GM18526 (cell line): ENCODE results near the gene SMYD3.

ENCODE experiments used
- POLR2A ChIP-seq: IDR thresholded peaks from 3 replicates; pipeline ENCODE4 v1.6.1; 2011; ENCODE audit not compliant: insufficient read length; ENCODE audit errors: extremely low read depth

The SMYD3 gene

GRCh38 chr1:246004301-246004700, 502.8 kb downstream of the SMYD3 start:
- TF ChIP-seq POLR2A, result no peak

GRCh38 chr1:246003442-246003730, 503.7 kb downstream of the SMYD3 start:
- no peak for TF ChIP-seq POLR2A

- TF ChIP-seq POLR2A, result no peak
Observed at GRCh38 chr1:246002725-246003441, 504.2 kb downstream of the SMYD3 start.

DNA sequence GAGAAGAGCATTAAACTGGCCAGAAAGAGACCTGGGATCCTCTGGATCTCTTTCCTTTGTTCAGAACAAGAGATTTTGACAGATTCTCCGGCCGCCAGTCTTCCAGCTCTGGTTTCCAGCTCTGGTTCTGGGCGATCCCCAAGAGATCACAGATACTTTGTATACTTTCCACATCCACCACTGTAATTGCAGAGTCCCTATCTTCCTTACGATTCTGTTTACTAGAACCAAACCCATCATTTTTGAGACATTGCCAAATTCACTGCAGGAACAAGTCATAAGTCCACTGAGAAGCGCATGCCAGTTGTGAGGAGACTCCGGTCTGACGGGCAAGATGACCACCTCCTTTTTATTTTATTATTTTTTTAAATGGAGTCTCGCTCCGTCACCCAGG, 505.2 kb downstream of the SMYD3 start:
- TF ChIP-seq POLR2A, result no peak

DNA sequence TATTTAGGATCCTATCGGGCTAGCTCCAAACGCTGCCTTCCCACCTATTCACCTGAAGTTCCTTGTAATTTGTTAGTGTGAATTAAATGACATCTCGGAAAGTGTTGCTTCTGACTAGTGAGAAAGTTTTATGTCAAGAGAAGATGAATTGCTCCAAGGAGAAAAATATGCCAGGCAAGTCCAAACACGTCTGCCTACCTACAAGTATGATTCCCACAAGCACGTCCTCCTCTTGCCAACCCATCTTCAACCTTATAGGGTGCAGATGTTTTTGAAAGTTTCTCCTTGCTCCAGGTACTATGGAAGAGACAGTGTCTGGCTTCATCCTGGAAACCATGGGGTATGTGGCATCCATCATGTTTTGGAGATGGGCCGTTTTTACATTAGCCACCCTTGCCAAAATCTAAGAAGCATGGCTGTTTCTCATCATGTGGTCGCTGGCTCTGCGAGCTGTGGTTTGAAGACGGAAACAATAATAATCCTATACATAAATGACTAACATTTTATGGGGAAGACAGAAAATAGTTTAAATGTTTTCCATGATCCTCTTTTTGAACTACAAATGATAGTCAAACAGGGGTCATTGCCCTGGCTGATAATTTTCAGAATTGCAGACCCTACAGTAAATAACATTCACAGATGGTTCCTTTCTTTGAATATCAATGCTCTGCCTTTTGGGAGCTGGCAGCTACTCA, 505.8 kb downstream of the SMYD3 start:
- TF ChIP-seq POLR2A, result no peak

DNA sequence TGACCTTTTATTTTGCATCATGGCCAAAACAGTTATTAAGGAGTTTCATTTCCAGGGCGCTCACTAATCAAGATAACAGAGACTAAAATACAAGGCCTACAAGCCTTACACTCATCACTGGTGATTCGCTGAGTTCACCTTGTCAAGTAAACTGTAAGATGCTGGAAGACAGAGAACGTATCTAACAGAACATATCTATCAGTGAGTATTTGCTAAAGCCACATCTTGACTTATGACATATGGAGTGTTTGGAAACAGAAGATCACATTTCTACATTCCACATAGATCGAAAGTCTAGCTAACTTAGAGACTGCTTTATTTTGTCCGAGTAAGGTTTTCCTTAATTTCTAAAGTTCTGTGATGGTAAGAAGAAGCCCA, 506.5 kb downstream of the SMYD3 start:
- no peak for TF ChIP-seq POLR2A

- no peak for TF ChIP-seq POLR2A
Observed at GRCh38 chr1:245999697-246000637, 507.1 kb downstream of the SMYD3 start.

GRCh38 chr1:245997471-245998258, 509.4 kb downstream of the SMYD3 start:
- TF ChIP-seq POLR2A, result no peak

DNA sequence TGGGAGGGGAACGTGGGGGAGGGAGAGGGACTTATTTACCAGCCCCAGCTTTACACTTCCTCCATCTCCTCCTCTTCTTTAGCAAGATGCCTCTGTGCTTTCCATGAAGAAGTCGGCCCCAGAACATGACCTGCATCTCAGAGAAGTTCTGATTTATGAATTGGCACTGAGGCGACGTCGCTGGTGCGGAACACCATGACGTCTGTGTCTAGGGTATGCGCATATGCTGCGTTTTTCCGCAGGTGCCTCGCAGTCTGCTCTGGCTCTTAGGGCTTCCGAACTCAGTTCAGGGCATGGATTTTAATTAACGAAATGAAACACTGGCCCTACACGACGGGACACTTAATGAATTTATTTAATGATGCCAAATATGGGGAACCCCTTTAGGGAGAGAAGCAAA, 510.3 kb downstream of the SMYD3 start:
- TF ChIP-seq POLR2A, result no peak

GRCh38 chr1:245995474-245995873, 511.6 kb downstream of the SMYD3 start:
- TF ChIP-seq POLR2A, result no peak

DNA sequence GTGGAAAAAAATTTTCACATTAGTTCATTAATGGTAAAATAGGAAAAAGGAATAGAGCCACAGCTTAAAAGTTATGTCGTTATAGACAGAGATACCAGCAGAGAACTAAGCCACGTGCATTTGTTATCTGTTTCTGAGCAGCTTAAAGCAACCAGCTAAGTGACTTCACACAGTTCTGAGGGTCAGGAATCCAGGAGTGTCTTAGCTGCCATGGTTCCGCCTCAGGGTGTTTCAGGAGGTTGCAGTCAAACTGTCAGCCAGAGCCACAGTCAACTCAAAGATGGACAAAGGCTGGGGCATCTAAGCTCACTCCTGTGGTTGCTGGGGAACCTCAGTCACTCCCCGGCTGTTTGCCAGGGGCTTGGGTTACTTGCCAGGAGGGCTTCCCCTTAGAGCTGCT, 515.8 kb downstream of the SMYD3 start:
- TF ChIP-seq POLR2A, result no peak

DNA sequence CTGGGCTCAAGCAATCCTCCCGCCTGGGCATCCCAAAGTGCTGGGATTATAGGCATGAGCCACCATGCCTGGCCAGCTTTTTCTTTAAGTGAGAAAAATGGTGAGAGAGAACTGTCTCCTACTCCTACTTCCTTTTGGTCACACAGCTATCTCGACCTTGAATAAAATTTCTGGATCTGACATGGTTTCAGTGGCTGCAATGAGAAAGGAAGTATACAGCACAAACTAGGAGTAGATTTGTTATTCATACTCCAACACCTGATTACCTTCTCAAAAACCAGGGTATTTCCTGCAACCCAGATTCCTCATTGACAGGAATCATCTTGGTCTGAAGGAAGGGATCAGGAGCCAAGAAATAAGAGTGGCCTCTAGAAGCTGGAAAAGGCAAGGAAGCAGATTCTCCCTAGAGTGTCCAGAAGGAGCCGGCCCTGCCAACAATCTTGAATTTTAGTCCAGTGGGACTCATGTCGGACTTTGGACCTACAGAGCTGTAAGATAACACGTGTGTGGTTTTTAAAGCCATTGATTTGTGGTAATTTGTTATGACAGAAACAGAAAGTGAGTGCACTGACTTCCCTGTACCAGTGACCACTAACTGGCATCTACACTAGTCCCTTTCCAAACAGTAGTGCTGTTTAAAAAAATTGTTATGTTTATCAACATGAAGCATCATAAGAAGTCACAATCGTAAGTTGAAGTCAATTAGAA, 516.6 kb downstream of the SMYD3 start:
- no peak for TF ChIP-seq POLR2A

GRCh38 chr1:245988393-245989078, 518.5 kb downstream of the SMYD3 start:
- no peak for TF ChIP-seq POLR2A

DNA sequence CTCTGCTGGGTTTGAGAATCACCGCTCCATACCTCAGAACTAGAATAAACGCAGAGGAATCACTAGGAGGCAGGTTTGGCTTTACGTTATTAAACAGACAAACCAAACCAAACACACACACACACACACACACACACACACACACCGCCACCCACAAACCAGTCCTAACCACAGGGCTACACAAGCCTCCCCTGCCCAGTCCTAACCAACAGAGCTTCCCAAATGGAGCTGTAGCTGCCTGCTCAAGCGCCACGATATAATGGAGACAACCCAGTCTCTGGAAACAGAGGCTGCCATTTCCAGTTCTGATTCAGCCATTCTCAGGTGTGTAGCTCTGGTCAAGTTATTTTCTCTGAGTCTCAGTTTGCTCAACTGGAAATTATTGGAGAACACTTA, 519.1 kb downstream of the SMYD3 start:
- TF ChIP-seq POLR2A, result no peak
